Keratinocyte (primary cell): ENCODE data around the gene RBM39. TPM values are rescaled to one million over a fixed set of nuclear protein-coding genes. Genes with fewer than 3 reads are reported as not detected.

Experiments used
- DNase-seq: peaks from one replicate; pipeline ENCODE4 v3.0.0-alpha.2; 2011; ENCODE audit warnings: low read depth, missing footprints, low spot score
- FAIRE-seq: peaks from 2 replicates; lab custom pipeline; 2011; peaks lifted over from hg19 to GRCh38; lab: Jason Lieb, UNC
- H2AFZ ChIP-seq: 2 replicates; pipeline ENCODE4 v1.6.0; 2012; ENCODE audit warnings: low read length, control low read depth, inconsistent platforms; ENCODE audit not compliant: control insufficient read depth
- H3K27ac ChIP-seq: 2 replicates; pipeline ENCODE4 v1.5.1; 2011; ENCODE audit warnings: low read length; ENCODE audit not compliant: control insufficient read depth, insufficient read depth
- H3K27me3 ChIP-seq: 3 replicates; pipeline ENCODE4 v1.6.0; 2011; ENCODE audit warnings: low read length; ENCODE audit not compliant: control insufficient read depth, insufficient read depth; ENCODE audit errors: extremely low read depth
- H3K36me3 ChIP-seq, 2 experiments: 2 replicates in 1 of 2; 3 replicates in 1 of 2; pipeline ENCODE4 v1.5.1; 2011; ENCODE audit warnings: low read length in 2 of 2, mild to moderate bottlenecking in 1 of 2; ENCODE audit not compliant: control insufficient read depth in 2 of 2, insufficient read depth in 2 of 2; ENCODE audit errors: extremely low read depth in 1 of 2
- H3K4me1 ChIP-seq: 3 replicates; pipeline ENCODE4 v1.5.1; 2011; ENCODE audit warnings: low read length; ENCODE audit not compliant: control insufficient read depth, insufficient read depth; ENCODE audit errors: extremely low read depth
- H3K4me2 ChIP-seq: 3 replicates; pipeline ENCODE4 v1.6.0; 2011; ENCODE audit warnings: low read depth, low read length; ENCODE audit not compliant: control insufficient read depth, insufficient read depth; ENCODE audit errors: extremely low read depth
- H3K4me3 ChIP-seq, 3 experiments: fragments of 200-600 bp in 1 of 3; sonication (generic) in 1 of 3; 2 replicates in 2 of 3; 3 replicates in 1 of 3; pipeline ENCODE4 v1.5.1; 2011 to 2016; ENCODE audit warnings: low read length in 3 of 3, mild to moderate bottlenecking in 3 of 3, control low read depth in 2 of 3, inconsistent platforms in 1 of 3, low read depth in 1 of 3, mixed read lengths in 1 of 3, mixed run types in 1 of 3, moderate library complexity in 1 of 3; ENCODE audit not compliant: control insufficient read depth in 2 of 3, insufficient read depth in 2 of 3; ENCODE audit errors: extremely low read depth in 1 of 3
- H3K79me2 ChIP-seq: 2 replicates; pipeline ENCODE4 v1.6.0; 2012; ENCODE audit warnings: low read length; ENCODE audit not compliant: control insufficient read depth, insufficient read depth
- H3K9ac ChIP-seq: 3 replicates; pipeline ENCODE4 v1.6.0; 2011; ENCODE audit warnings: low read length; ENCODE audit not compliant: control insufficient read depth, insufficient read depth; ENCODE audit errors: extremely low read depth
- H3K9me1 ChIP-seq: 3 replicates; pipeline ENCODE4 v1.6.0; 2011; ENCODE audit warnings: low read length; ENCODE audit not compliant: control insufficient read depth, insufficient read depth; ENCODE audit errors: extremely low read depth
- H3K9me3 ChIP-seq: 2 replicates; pipeline ENCODE4 v1.5.1; 2012; ENCODE audit warnings: low read depth, low read length; ENCODE audit not compliant: control insufficient read depth
- H4K20me1 ChIP-seq: 3 replicates; pipeline ENCODE4 v1.6.0; 2011; ENCODE audit warnings: low read length; ENCODE audit not compliant: control insufficient read depth, insufficient read depth; ENCODE audit errors: extremely low read depth
- CTCF ChIP-seq, 3 experiments: IDR thresholded peaks in 1 of 3; conservative IDR thresholded peaks in 1 of 3; optimal IDR thresholded peaks in 1 of 3; 2 replicates in 2 of 3; 3 replicates in 1 of 3; pipeline versions ENCODE3 to v1.5.1; 2011; ENCODE audit warnings: low read length in 3 of 3, mild to moderate bottlenecking in 3 of 3, moderate library complexity in 2 of 3, control low read depth in 1 of 3, inconsistent platforms in 1 of 3; ENCODE audit not compliant: insufficient read depth in 2 of 3; ENCODE audit errors: extremely low read depth in 1 of 3
- EZH2 ChIP-seq: IDR thresholded peaks from one replicate; pipeline ENCODE4 v1.6.1; 2012; ENCODE audit warnings: inconsistent platforms, mild to moderate bottlenecking, low read length, moderate library complexity
- dilution Hi-C: fragments of 300-500 bp; cut with MboI; formaldehyde crosslinking; loops from one replicate; pipeline ENCODE4 v1.7.0; 2020; ENCODE audit warnings: low sequenced_read_pairs; ENCODE audit not compliant: extremely low pct_ligation_motif_present
- polyA plus RNA-seq, 5 experiments: library from polyadenylated mRNA; depleted of rRNA in 3 of 5; stranded (reverse) in 3 of 5; stranded (forward) in 1 of 5; unstranded in 1 of 5; fragments of >200 nt; gene quantifications; 1 replicate in 1 of 5; 2 replicates in 3 of 5; 3 replicates in 1 of 5; pipeline versions ENCODE4 v1.2.1 to v1.2.3, GENCODE V29; 2011 to 2012; ENCODE audit warnings: missing spikeins in 2 of 5, low read depth in 1 of 5, low replicate concordance in 1 of 5

RBM39 gene
- polyA plus RNA-seq, 1 donor (not counting 4 experiments of a cell fraction or from before 2014, with no cell fraction given), result 146 TPM

GRCh38 chr20:35743693-35744491 is 1.8 kb upstream of the RBM39 start:
- Histone ChIP-seq H3K79me2 (peaks cover 33% of the 10 kb centered on the region), H3K27ac (peak overlapping the region; percentile 98), H3K36me3 (peaks cover 3 to 15% of the 10 kb centered on the region in 2 experiments), H2AFZ (no peak overlapping the region), H3K4me1 (peaks cover 31% of the 10 kb centered on the region), H3K27me3 (no peaks in the 10 kb centered on the region), H3K4me3 (no peak overlapping the region), H4K20me1 (peaks cover 14% of the 10 kb centered on the region), H3K9me1 (peaks cover 3% of the 10 kb centered on the region), H3K9me3 (no peaks in the 10 kb centered on the region), H3K4me2 (peak overlapping the region; percentile 95), H3K9ac (peak overlapping the region; percentile 99)
- no peak for FAIRE-seq
- dilution Hi-C loops, result no loop called here
- no peak for DNase-seq
- no peak for TF ChIP-seq CTCF (optimal IDR thresholded peaks at IDR 0.05 in 1 of 3, IDR thresholded peaks at IDR 0.05 in 1 of 3, conservative IDR thresholded peaks at IDR 0.05 in 1 of 3; ENCODE audit: extremely low read depth in 1 of 3, insufficient read depth in 2 of 3, low read length in 3 of 3)
- TF ChIP-seq EZH2, result no peak

- Histone ChIP-seq H3K9me3 (no peaks in the 10 kb centered on the region), H4K20me1 (peaks cover 24% of the 10 kb centered on the region), H3K4me2 (peak overlapping the region; percentile 95), H2AFZ (no peak overlapping the region), H3K36me3 (peaks cover 4 to 24% of the 10 kb centered on the region in 2 experiments), H3K9ac (peak overlapping the region; percentile 99), H3K4me3 (peak overlapping the region; percentile 72 to 87 (median 85)), H3K9me1 (peaks cover 6% of the 10 kb centered on the region), H3K27me3 (no peaks in the 10 kb centered on the region), H3K4me1 (peaks cover 39% of the 10 kb centered on the region), H3K79me2 (peaks cover 43% of the 10 kb centered on the region), H3K27ac (peak overlapping the region; percentile 98)
- dilution Hi-C loops, result no loop called here
- DNase-seq, result no peak
- FAIRE-seq, result no peak
- no peak for TF ChIP-seq EZH2
- no peak for TF ChIP-seq CTCF (optimal IDR thresholded peaks at IDR 0.05 in 1 of 3, IDR thresholded peaks at IDR 0.05 in 1 of 3, conservative IDR thresholded peaks at IDR 0.05 in 1 of 3; ENCODE audit: extremely low read depth in 1 of 3, insufficient read depth in 2 of 3, low read length in 3 of 3)
Observed at GRCh38 chr20:35742741-35743523, 872 bp upstream of the RBM39 start.
